Measurements from ENCODE around the gene OTOGL. TPM values are rescaled to one million over a fixed set of nuclear protein-coding genes. Genes with fewer than 3 reads are reported as not detected.

The OTOGL gene
- total RNA-seq, 1 experiment from 2014 or later = 0.44 TPM

DNA sequence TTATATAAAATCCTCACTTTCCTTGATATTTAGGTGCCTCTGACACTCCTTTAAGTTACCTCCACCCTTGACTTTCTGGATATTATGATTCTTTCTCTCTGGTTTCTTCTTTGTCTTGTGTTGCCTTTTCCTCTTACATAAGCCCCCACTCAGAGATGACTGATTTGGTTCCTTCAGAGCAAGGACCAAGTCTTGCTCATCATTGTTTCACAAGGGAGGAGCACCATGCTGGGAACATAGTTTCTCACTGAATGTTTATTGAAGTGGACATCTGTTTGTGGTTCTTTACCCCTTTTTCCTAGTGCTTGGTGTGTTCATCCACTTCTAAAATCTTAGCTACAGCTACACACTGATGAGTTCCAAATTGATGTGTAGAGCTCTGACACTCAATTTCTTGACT, 183.4 kb downstream of the OTOGL start:
- H3K9me2 ChIP-seq (replicated peaks; ENCODE audit: low read length) = no peaks in the 10 kb centered on the region
- H3K27me3 ChIP-seq (ENCODE audit: low read length) = no peaks in the 10 kb centered on the region
- peaks cover 6% of the 10 kb centered on the region for H3K4me1 ChIP-seq (ENCODE audit: insufficient read depth, low read length)
- no peaks in the 10 kb centered on the region for H3K79me2 ChIP-seq (ENCODE audit: low read length)
- H3K4me3 ChIP-seq (ENCODE audit: low read length) = no peak overlapping the region
- intact Hi-C loops (cut with micrococcal nuclease) = no loop called here
- ATAC-seq = no peak
- no peak overlapping the region for H3K27ac ChIP-seq (ENCODE audit: low read length)
- H3F3A ChIP-seq (ENCODE audit: low read length, unreplicated experiment) = no peaks in the 10 kb centered on the region
- DNase-seq = no peak
- no peaks in the 10 kb centered on the region for H3K9me3 ChIP-seq (ENCODE audit: low read length)
- TF ChIP-seq, protein P1, sequence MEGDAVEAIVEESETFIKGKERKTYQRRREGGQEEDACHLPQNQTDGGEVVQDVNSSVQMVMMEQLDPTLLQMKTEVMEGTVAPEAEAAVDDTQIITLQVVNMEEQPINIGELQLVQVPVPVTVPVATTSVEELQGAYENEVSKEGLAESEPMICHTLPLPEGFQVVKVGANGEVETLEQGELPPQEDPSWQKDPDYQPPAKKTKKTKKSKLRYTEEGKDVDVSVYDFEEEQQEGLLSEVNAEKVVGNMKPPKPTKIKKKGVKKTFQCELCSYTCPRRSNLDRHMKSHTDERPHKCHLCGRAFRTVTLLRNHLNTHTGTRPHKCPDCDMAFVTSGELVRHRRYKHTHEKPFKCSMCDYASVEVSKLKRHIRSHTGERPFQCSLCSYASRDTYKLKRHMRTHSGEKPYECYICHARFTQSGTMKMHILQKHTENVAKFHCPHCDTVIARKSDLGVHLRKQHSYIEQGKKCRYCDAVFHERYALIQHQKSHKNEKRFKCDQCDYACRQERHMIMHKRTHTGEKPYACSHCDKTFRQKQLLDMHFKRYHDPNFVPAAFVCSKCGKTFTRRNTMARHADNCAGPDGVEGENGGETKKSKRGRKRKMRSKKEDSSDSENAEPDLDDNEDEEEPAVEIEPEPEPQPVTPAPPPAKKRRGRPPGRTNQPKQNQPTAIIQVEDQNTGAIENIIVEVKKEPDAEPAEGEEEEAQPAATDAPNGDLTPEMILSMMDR (conservative IDR thresholded peaks at IDR 0.05; ENCODE audit: low read depth, low read length) = no peak
- no peak for TF ChIP-seq EZH2phosphoT487 (IDR thresholded peaks at IDR 0.05; ENCODE audit: borderline replicate concordance, low read length)
- no peak for TF ChIP-seq EZH2 (IDR thresholded peaks at IDR 0.05; ENCODE audit: low read length, unreplicated experiment)
- H3K4me2 ChIP-seq (ENCODE audit: low read length) = no peak overlapping the region
- no peak overlapping the region for H2AFZ ChIP-seq (ENCODE audit: low read length)
- POLR2A ChIA-PET (ENCODE audit: unreplicated experiment) = no interaction called here
- H4K20me1 ChIP-seq (ENCODE audit: low read length) = no peaks in the 10 kb centered on the region
- BruUV-seq (replicated peaks) = no TSS peak
- H3K36me3 ChIP-seq (ENCODE audit: low read depth, low read length) = no peaks in the 10 kb centered on the region
- H3K9ac ChIP-seq (ENCODE audit: low read length) = no peak overlapping the region
- CTCF ChIA-PET = no interaction called here

- H3K4me3 ChIP-seq (ENCODE audit: low read length) = no peak overlapping the region
- CTCF ChIA-PET = no interaction called here
- POLR2A ChIA-PET (ENCODE audit: unreplicated experiment) = no interaction called here
- no peak for ATAC-seq
- no peaks in the 10 kb centered on the region for H3K9me2 ChIP-seq (replicated peaks; ENCODE audit: low read length)
- peak; percentile 6 for DNase-seq
- H3K4me2 ChIP-seq (ENCODE audit: low read length) = no peak overlapping the region
- H3F3A ChIP-seq (ENCODE audit: low read length, unreplicated experiment) = no peaks in the 10 kb centered on the region
- H3K9ac ChIP-seq (ENCODE audit: low read length) = no peak overlapping the region
- H3K27me3 ChIP-seq (ENCODE audit: low read length) = no peaks in the 10 kb centered on the region
- no peaks in the 10 kb centered on the region for H4K20me1 ChIP-seq (ENCODE audit: low read length)
- no peaks in the 10 kb centered on the region for H3K79me2 ChIP-seq (ENCODE audit: low read length)
- no peaks in the 10 kb centered on the region for H3K4me1 ChIP-seq (ENCODE audit: insufficient read depth, low read length)
- H3K9me3 ChIP-seq (ENCODE audit: low read length) = no peaks in the 10 kb centered on the region
- no peaks in the 10 kb centered on the region for H3K36me3 ChIP-seq (ENCODE audit: low read depth, low read length)
- BruUV-seq (replicated peaks) = no TSS peak
- H3K27ac ChIP-seq (ENCODE audit: low read length) = no peak overlapping the region
- TF ChIP-seq, protein P1 (conservative IDR thresholded peaks at IDR 0.05; ENCODE audit: low read depth, low read length) = no peak
- TF ChIP-seq EZH2 (IDR thresholded peaks at IDR 0.05; ENCODE audit: low read length, unreplicated experiment) = no peak
- no peak for TF ChIP-seq EZH2phosphoT487 (IDR thresholded peaks at IDR 0.05; ENCODE audit: borderline replicate concordance, low read length)
- intact Hi-C loops (cut with micrococcal nuclease) = no loop called here
- no peak overlapping the region for H2AFZ ChIP-seq (ENCODE audit: low read length)
Measured at GRCh38 chr12:80291108-80291754, 191.9 kb downstream of the OTOGL start.

DNA sequence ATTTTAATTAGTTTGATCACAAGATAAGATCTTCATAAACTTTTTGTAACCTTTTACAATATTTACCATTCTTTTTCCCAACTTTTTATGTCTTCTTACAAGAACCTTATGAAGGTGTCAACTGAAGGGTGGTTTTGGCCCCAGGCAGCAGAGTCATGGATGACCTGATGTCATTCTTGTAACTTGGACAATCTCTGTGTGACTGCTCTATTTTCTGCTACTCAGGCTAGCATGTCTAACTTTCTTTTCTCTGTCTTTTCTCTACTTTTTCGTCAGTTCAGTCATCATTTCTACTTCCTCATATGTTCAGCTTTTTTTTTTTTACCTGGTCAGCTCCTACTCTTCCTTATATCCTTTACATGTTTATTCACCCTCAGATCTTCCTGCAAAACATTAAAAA, 194.0 kb downstream of the OTOGL start:
- Histone ChIP-seq H3K79me2 (ENCODE audit: low read length) (no peaks in the 10 kb centered on the region), H4K20me1 (ENCODE audit: low read length) (no peaks in the 10 kb centered on the region), H3K4me1 (ENCODE audit: insufficient read depth, low read length) (no peaks in the 10 kb centered on the region), H3K27me3 (ENCODE audit: low read length) (no peaks in the 10 kb centered on the region), H2AFZ (ENCODE audit: low read length) (no peak overlapping the region), H3K4me3 (ENCODE audit: low read length) (no peak overlapping the region), H3K9ac (ENCODE audit: low read length) (no peak overlapping the region), H3K9me3 (ENCODE audit: low read length) (no peaks in the 10 kb centered on the region), H3K27ac (ENCODE audit: low read length) (no peak overlapping the region), H3K4me2 (ENCODE audit: low read length) (no peak overlapping the region), H3F3A (ENCODE audit: low read length, unreplicated experiment) (no peaks in the 10 kb centered on the region), H3K36me3 (ENCODE audit: low read depth, low read length) (no peaks in the 10 kb centered on the region), H3K9me2 (replicated peaks; ENCODE audit: low read length) (no peaks in the 10 kb centered on the region)
- ChIA-PET CTCF (no interaction called here), POLR2A (ENCODE audit: unreplicated experiment) (no interaction called here)
- no peak for DNase-seq
- TF ChIP-seq EZH2phosphoT487 (IDR thresholded peaks at IDR 0.05; ENCODE audit: borderline replicate concordance, low read length) (no peak), EZH2 (IDR thresholded peaks at IDR 0.05; ENCODE audit: low read length, unreplicated experiment) (no peak)
- TF ChIP-seq, protein P1 (conservative IDR thresholded peaks at IDR 0.05; ENCODE audit: low read depth, low read length) = no peak
- ATAC-seq = no peak
- intact Hi-C loops (cut with micrococcal nuclease) = no loop called here
- BruUV-seq (replicated peaks) = no TSS peak

All from PC-3 (cell line).